HG03354 (cell line): ENCODE measurements around the gene FHDC1.

ENCODE experiments used
- ATAC-seq: cut with Tn5 transposase; IDR thresholded peaks from one replicate; pipeline ENCODE4 v1.9.1; 2021; ENCODE audit warnings: mild to moderate bottlenecking; ENCODE audit not compliant: unreplicated experiment, poor library complexity, severe bottlenecking

Gene FHDC1

DNA sequence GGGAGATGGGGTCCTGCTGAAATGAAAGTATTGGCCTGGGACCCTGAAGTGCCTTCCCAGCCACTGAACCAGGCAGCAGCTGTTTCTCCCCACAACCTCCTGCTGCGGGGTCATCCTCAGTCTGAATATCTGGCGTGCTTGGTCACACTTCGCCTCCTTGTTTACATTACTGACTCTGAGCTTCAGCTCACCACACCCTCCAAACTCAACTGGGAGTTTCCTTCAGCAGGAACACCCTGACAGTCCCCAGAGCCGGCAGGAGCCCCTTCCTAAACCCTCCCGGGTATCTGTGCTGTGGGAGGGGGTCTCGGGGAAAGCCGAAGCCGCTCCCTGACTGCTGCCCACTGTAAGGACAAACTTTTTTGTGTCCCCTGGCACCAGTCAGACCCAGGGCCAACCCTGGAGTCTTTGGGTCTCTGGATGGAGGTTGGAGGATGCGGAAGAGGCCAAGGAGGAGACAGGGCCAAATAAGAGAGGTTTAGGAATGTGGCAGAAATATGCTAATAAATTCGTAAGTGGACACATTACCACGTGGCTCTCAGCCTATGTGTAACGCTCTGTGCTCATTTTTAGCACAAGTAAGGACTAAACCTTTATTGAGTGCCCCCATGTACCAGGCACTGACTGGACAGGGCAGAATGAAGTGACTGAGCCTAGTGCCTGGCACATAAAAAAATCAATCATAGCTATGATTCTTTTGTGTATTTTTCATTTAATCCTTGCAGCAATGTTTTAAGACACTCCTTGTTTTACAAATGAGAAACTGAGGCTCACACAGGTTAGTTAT lies 20.7 kb downstream of the FHDC1 start:
- no peak for ATAC-seq

GRCh38 chr4:152957437-152958171 lies 21.5 kb downstream of the FHDC1 start:
- ATAC-seq = no peak

GRCh38 chr4:152959080-152959479 lies 23.0 kb downstream of the FHDC1 start:
- ATAC-seq = no peak

- ATAC-seq = no peak
Measured at GRCh38 chr4:152960082-152960481, 24.0 kb downstream of the FHDC1 start.

GRCh38 chr4:152961014-152961772 lies 25.1 kb downstream of the FHDC1 start:
- no peak for ATAC-seq

DNA sequence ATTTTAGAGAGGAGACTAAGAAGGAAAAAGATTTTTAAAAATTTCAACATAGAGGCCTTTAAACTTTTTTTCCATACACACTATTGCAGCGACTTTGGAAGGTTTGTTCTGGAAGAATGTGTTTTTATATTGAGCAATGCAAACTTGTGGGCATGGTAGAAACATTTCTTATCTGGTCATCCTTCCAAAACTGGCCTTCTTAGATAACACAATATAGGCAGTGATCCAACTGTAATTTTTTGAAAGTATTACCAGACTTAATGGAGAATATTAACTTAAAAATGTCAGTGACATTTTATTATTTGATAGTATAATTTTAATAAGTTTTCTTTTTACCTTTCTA lies 25.6 kb downstream of the FHDC1 start:
- no peak for ATAC-seq

GRCh38 chr4:152962150-152962549 lies 26.0 kb downstream of the FHDC1 start:
- no peak for ATAC-seq

DNA sequence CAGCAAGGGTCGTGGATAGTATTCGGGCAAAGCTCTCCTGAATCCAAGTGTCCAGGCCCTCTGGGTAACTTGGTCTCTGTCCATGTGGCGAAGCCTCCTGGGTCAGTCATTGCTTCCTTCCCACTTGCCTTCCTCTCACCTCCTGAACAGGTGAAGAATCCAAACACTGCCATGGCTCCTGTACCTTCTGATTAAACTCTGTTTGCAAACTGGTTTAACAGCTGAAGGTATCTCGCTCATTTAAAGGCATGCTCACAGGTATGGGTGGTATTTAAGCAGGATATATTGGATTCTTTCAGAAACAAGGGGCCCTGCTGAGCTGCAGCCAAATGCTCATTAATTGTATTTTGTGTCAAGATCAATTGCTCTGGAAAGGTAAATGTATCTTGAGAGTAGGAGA lies 28.2 kb downstream of the FHDC1 start:
- no peak for ATAC-seq

DNA sequence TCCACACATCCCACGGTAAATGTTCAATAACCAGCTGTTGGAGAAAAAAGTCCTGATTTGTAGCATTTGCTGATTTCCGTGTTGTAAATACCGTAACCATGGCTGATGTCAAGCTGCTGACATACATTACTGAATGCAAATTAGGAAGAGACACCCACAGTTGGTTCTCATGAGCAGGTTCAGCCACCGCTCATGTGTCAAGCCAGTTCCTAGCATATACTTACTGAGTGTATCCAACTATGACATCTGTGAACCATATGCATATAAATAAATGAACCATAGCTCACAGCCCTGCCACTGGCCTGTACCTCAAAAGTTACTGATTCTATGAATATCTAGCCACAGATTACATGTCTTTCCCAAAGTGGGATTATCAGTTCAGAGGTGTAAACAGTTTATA lies 29.5 kb downstream of the FHDC1 start:
- peak; percentile 98 for ATAC-seq

- ATAC-seq = no peak
Measured at GRCh38 chr4:152967907-152968306, 31.8 kb downstream of the FHDC1 start.

DNA sequence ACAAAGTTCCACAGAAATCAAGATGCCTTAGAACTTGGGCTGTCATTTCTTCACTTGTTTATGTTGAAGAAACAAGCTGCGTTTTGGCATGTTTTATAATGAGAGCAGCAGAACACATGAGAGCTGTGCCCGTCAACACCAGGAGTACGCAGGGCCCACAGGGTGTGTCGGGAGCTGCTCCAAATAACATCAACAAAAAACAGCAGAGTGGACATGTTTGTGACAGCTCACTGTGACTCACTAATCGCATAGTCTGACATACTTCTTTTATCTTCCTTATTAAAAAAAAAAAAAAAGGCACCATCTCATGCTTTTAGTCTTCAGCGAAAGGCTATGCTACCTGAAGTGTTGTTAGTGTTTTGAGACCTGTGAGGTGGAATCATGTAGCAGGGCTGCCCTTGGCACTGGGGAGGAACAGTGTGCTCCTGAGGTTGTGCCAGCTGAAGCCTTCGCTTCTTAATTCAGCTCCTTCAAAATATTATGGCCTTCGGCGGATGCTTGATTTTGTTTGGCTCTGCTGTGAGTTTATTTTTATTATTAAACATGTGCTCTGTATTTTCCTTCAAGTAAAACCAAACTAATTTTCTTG lies 32.8 kb downstream of the FHDC1 start:
- ATAC-seq = no peak

DNA sequence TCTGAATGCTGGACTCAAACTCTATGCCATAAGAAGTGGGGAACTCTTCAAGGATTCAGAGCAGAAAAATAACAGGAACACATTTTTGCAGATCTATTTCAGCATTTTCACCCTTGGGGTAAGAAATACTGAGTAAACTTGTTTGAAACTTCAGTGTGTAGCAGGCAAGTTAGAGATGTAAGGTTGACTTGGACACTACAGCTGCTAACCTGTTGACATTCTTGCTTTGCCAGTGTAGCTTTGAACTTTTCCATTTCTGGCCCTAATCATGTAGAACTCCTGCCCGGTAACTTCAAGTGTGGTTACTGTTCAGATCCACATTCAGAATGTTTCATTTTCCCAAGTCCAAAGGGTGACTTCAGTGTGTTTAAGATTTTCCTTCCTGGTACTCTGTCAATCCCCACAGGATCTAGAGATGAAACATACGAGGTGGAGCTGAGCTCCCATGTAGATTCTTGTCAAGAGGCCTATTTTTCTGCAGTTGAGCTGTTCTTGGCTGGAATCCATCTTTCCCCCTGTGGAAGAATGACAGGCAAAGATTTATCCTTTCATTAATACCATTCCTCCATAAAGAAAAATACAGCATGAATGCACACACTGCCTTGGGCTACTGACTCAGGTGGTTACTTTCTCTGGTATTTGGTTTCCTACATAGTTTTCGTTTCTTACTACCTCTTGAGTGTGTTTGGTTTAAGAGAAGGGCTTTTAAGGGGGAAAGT lies 34.1 kb downstream of the FHDC1 start:
- no peak for ATAC-seq

- no peak for ATAC-seq
Measured at GRCh38 chr4:152971053-152971452, 34.9 kb downstream of the FHDC1 start.

GRCh38 chr4:152972821-152973628 lies 36.9 kb downstream of the FHDC1 start:
- ATAC-seq = no peak

DNA sequence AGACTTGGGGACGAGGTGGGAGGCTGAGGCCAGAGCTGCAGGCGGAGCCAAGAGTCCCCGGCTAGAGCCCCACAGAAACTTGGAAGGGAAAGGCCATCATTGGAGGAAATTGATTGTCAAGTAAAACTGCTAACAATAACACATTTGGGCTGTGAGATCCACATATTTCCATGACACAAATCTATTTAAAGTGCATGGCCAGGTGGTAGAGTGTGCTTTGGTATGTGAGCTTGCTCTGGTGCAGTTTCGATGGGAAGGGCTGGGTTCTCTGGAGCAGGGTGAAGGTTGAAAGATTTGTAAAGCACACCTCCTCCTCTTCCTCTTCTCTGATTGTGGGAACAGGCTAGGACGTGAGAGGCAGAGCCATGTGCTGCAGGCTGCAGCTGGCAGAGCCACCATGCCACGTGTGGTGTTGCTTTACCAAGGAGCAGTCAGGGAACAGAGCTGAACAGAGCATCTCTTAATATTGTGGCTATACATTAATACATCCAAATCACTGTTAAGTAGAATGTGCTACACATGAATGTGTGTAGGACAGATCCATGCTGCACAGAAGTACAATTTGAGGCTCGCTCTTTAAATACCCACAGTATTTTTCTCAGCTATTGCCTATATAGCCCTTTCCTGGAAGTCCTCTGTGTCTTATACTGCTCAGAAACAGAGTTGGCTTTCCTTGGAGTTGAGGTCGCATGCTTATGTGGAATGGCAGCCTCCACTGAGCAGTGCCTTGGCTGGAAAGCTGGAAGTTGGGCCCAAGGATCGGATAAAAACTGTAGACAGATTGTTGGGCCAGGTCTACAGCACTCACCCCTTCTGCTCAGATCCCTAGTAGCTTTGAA lies 37.7 kb downstream of the FHDC1 start:
- no peak for ATAC-seq

DNA sequence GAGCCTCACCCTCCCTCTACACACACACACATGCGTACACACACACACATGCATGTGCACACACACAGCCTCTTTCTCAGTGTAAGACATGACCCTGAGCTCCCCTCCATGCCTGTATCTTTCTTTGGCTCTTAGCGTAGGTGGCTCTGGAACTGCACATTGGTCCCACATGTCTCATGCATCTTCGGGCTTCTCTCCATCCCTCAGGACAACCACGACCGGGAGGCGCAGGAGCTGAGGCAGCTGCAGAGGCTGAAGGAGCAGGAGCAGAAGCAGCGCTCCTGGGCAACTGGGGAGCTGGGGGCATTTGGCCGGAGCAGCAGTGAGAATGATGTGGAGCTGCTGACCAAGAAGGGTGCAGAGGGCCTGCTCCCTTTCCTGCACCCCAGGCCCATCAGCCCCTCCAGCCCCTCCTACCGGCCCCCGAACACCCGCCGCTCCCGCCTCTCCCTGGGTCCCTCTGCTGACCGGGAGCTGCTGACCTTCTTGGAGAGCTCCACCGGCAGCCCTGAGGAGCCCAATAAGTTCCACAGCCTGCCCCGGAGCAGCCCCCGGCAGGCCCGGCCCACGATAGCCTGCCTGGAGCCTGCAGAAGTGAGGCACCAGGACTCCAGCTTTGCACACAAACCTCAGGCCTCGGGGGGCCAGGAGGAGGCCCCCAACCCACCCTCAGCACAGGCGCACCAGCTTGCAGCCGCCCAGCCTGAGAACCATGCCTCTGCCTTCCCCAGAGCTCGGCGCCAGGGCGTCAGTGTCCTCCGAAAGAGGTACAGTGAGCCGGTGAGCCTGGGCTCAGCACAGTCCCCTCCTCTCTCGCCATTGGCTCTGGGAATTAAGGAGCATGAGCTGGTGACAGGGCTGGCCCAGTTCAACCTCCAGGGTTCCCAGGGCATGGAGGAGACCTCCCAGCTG lies 38.6 kb downstream of the FHDC1 start:
- ATAC-seq = no peak
